HepG2 (cell line): ENCODE data around the gene KLC4. TPM values are rescaled to one million over a fixed set of nuclear protein-coding genes. Genes with fewer than 3 reads are reported as not detected.
A peak's percentile ranks its signal among the peaks of the same experiment; 100 is the strongest.

Experiments
- GATA4 ChIP-seq: sonication (generic); IDR thresholded peaks from 2 replicates; pipeline ENCODE4 v1.6.1; 2016; ENCODE audit warnings: antibody characterized with exemption, low read depth, borderline replicate concordance
- JARID2 ChIP-seq: sonication (generic); formaldehyde crosslinking; IDR thresholded peaks from 2 replicates; pipeline ENCODE4 v1.8.1; 2023; ENCODE audit warnings: missing genetic modification reagents, inconsistent platforms; ENCODE audit not compliant: insufficient replicate concordance
- LBX2 ChIP-seq: sonication (generic); formaldehyde crosslinking; IDR thresholded peaks from 2 replicates; pipeline ENCODE4 v1.5.0; 2020; ENCODE audit warnings: missing genetic modification reagents, mild to moderate bottlenecking, borderline replicate concordance
- TARDBP ChIP-seq: sonication (generic); formaldehyde crosslinking; IDR thresholded peaks from 2 replicates; pipeline ENCODE4 v1.8.0; 2022; ENCODE audit warnings: mild to moderate bottlenecking, missing genetic modification reagents
- TBL1XR1 ChIP-seq: fragments of 150-350 bp; IDR thresholded peaks from 2 replicates; pipeline ENCODE4 v1.6.1; 2014; ENCODE audit warnings: borderline replicate concordance, low read length; ENCODE audit not compliant: partially characterized antibody
- ZFP36 ChIP-seq: fragments of 150-350 bp; IDR thresholded peaks from 2 replicates; pipeline ENCODE4 v1.6.1; 2018; ENCODE audit warnings: borderline replicate concordance, low read length, low read depth; ENCODE audit not compliant: partially characterized antibody
- ZFX ChIP-seq: sonication (generic); formaldehyde crosslinking; IDR thresholded peaks from 2 replicates; pipeline ENCODE4 v1.4.0; 2020; ENCODE audit warnings: mild to moderate bottlenecking, low read depth, missing genetic modification reagents, moderate library complexity
- ZNF160 ChIP-seq: sonication (generic); formaldehyde crosslinking; IDR thresholded peaks from 2 replicates; pipeline ENCODE4 v1.8.0; 2022; ENCODE audit warnings: mild to moderate bottlenecking, inconsistent platforms, missing genetic modification reagents
- ZNF180 ChIP-seq: sonication (generic); formaldehyde crosslinking; IDR thresholded peaks from 2 replicates; pipeline ENCODE4 v1.4.0; 2020; ENCODE audit warnings: low read depth, missing genetic modification reagents, borderline replicate concordance
- ZNF207 ChIP-seq: fragments of 450-650 bp; IDR thresholded peaks from 2 replicates; pipeline ENCODE4 v1.6.1; 2016; ENCODE audit warnings: antibody characterized with exemption, borderline replicate concordance
- ZNF224 ChIP-seq: sonication (generic); formaldehyde crosslinking; IDR thresholded peaks from 2 replicates; pipeline ENCODE4 v1.5.0; 2020; ENCODE audit warnings: mild to moderate bottlenecking, missing genetic modification reagents
- ZNF33A ChIP-seq: sonication (generic); formaldehyde crosslinking; IDR thresholded peaks from 2 replicates; pipeline ENCODE4 v1.5.1; 2020; ENCODE audit warnings: missing genetic modification reagents, mild to moderate bottlenecking, moderate library complexity, borderline replicate concordance
- ZNF431 ChIP-seq: sonication (generic); formaldehyde crosslinking; IDR thresholded peaks from 2 replicates; pipeline ENCODE4 v1.9.0; 2022; ENCODE audit warnings: missing genetic modification reagents, low read depth, mild to moderate bottlenecking, borderline replicate concordance
- ZNF562 ChIP-seq: sonication (generic); formaldehyde crosslinking; IDR thresholded peaks from 2 replicates; pipeline ENCODE4 v1.8.0; 2022; ENCODE audit warnings: missing genetic modification reagents, borderline replicate concordance
- ZNF777 ChIP-seq: sonication (generic); formaldehyde crosslinking; IDR thresholded peaks from 2 replicates; pipeline ENCODE4 v1.4.0; 2020; ENCODE audit warnings: missing genetic modification reagents
- ZNF781 ChIP-seq: sonication (generic); formaldehyde crosslinking; IDR thresholded peaks from 2 replicates; pipeline ENCODE4 v1.5.1; 2020; ENCODE audit warnings: borderline replicate concordance, mild to moderate bottlenecking, missing genetic modification reagents; ENCODE audit errors: not compliant biosample characterization
- polyA plus RNA-seq, 8 experiments: library from polyadenylated mRNA; depleted of rRNA in 3 of 8; stranded (reverse) in 7 of 8; unstranded in 1 of 8; fragments of >200 nt; fragmentation: Illumina TruSeq in 4 of 8; extraction: Trizol in 4 of 8; gene quantifications; 2 replicates each; pipeline versions ENCODE4 v1.2.1 to v1.2.3, GENCODE V29; 2011 to 2016; ENCODE audit warnings: low read depth in 4 of 8, missing spikeins in 1 of 8, mixed read lengths in 1 of 8; ENCODE audit not compliant: insufficient read depth in 1 of 8
- total RNA-seq, 5 experiments: library from RNA; depleted of rRNA; stranded (reverse); fragments of >200 nt; fragmentation: Illumina TruSeq; extraction: Trizol; gene quantifications; 2 replicates each; pipeline ENCODE4 v1.2.3, GENCODE V29; 2016; ENCODE audit warnings: low read depth in 1 of 5
- TF ChIP-seq, protein P1 (sequence below), 2 experiments: sonication (generic) in 1 of 2; formaldehyde crosslinking in 1 of 2; IDR thresholded peaks; 2 replicates each; pipeline versions ENCODE4 v1.6.1 to v1.9.0; 2014 to 2022; ENCODE audit warnings: antibody characterized with exemption in 1 of 2, borderline replicate concordance in 1 of 2, inconsistent platforms in 1 of 2, low read depth in 1 of 2, missing genetic modification reagents in 1 of 2
- TF ChIP-seq, protein P2 (sequence below): sonication (generic); formaldehyde crosslinking; IDR thresholded peaks from 2 replicates; pipeline ENCODE4 v1.4.0; 2020; ENCODE audit warnings: missing genetic modification reagents
- TF ChIP-seq, protein P3 (sequence below): sonication (generic); formaldehyde crosslinking; IDR thresholded peaks from 2 replicates; pipeline ENCODE4 v1.4.0; 2020; ENCODE audit warnings: mild to moderate bottlenecking, missing genetic modification reagents

The KLC4 gene
- total and polyA plus RNA-seq, 2 of the 13 experiments (the other 11 are each of a cell fraction or from before 2014, with no cell fraction given) = 45.4 to 70.4 TPM

- TF ChIP-seq, protein P1, sequence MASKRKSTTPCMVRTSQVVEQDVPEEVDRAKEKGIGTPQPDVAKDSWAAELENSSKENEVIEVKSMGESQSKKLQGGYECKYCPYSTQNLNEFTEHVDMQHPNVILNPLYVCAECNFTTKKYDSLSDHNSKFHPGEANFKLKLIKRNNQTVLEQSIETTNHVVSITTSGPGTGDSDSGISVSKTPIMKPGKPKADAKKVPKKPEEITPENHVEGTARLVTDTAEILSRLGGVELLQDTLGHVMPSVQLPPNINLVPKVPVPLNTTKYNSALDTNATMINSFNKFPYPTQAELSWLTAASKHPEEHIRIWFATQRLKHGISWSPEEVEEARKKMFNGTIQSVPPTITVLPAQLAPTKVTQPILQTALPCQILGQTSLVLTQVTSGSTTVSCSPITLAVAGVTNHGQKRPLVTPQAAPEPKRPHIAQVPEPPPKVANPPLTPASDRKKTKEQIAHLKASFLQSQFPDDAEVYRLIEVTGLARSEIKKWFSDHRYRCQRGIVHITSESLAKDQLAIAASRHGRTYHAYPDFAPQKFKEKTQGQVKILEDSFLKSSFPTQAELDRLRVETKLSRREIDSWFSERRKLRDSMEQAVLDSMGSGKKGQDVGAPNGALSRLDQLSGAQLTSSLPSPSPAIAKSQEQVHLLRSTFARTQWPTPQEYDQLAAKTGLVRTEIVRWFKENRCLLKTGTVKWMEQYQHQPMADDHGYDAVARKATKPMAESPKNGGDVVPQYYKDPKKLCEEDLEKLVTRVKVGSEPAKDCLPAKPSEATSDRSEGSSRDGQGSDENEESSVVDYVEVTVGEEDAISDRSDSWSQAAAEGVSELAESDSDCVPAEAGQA (IDR thresholded peaks at IDR 0.05; ENCODE audit: low read depth) = peak; percentile 84
- TF ChIP-seq, protein P1 (CRISPR knock-in tag; IDR thresholded peaks at IDR 0.05; ENCODE audit: borderline replicate concordance) = no peak
- no peak for TF ChIP-seq ZNF562
- peak; percentile 95 for TF ChIP-seq TARDBP (CRISPR knock-in tag)
- no peak for TF ChIP-seq ZFP36
- TF ChIP-seq, protein P2, sequence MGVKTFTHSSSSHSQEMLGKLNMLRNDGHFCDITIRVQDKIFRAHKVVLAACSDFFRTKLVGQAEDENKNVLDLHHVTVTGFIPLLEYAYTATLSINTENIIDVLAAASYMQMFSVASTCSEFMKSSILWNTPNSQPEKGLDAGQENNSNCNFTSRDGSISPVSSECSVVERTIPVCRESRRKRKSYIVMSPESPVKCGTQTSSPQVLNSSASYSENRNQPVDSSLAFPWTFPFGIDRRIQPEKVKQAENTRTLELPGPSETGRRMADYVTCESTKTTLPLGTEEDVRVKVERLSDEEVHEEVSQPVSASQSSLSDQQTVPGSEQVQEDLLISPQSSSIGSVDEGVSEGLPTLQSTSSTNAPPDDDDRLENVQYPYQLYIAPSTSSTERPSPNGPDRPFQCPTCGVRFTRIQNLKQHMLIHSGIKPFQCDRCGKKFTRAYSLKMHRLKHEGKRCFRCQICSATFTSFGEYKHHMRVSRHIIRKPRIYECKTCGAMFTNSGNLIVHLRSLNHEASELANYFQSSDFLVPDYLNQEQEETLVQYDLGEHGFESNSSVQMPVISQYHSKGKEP (CRISPR knock-in tag) = peak; percentile 71; the same call in 1 of the 2 replicates
- 0 out of 2 replicates have a peak, but pooled peaks have one; percentile 59 for TF ChIP-seq LBX2 (CRISPR knock-in tag)
- peak; percentile 97 for TF ChIP-seq ZFX (CRISPR knock-in tag)
- TF ChIP-seq ZNF781 (CRISPR knock-in tag) = peak; percentile 82
- 0 out of 2 replicates have a peak, but pooled peaks have one; percentile 48 for TF ChIP-seq ZNF160 (CRISPR knock-in tag)
- TF ChIP-seq, protein P3, sequence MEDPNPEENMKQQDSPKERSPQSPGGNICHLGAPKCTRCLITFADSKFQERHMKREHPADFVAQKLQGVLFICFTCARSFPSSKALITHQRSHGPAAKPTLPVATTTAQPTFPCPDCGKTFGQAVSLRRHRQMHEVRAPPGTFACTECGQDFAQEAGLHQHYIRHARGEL = peak; percentile 83; the same call in 1 of the 2 replicates
- 0 out of 2 replicates have a peak, but pooled peaks have one; percentile 72 for TF ChIP-seq ZNF33A (CRISPR knock-in tag)
- no peak for TF ChIP-seq TBL1XR1
- TF ChIP-seq ZNF180 (CRISPR knock-in tag) = peak; percentile 49; the same call in 1 of the 2 replicates
- peak; percentile 84 for TF ChIP-seq GATA4
- TF ChIP-seq ZNF431 (CRISPR knock-in tag) = peak; percentile 84; the same call in 1 of the 2 replicates
- no peak; the same call in 1 of the 2 replicates for TF ChIP-seq ZNF224
- no peak for TF ChIP-seq ZNF777
- peak; percentile 99 for TF ChIP-seq JARID2 (CRISPR knock-in tag)
- TF ChIP-seq ZNF207 = no peak
Observed at GRCh38 chr6:43053545-43054205, 5.8 kb upstream of the KLC4 start, which contains the start of gene CUL7 (continued).
